Body of pancreas (tissue), 4 donors: Measurements from ENCODE around the gene SUN3. TPM values are rescaled to one million over a fixed set of nuclear protein-coding genes. Genes with fewer than 3 reads are reported as not detected.
"Not testable (repeated sequence)": the region's sequence is repeated elsewhere in the genome, so short reads cannot be mapped to it uniquely, and the experiment has no call there.

Source experiments
- ATAC-seq: fragments of 150-250 bp; one replicate; pipeline ENCODE4 v1.9.1; 2016
- DNase-seq, 4 donors: peaks; one replicate each; pipeline ENCODE4 v3.0.0-alpha.2; 2019
- H3K27ac ChIP-seq, 4 donors: fragments of 200-600 bp; sonication (generic); 1 replicate in 3 of 4; 2 replicates in 1 of 4; pipeline versions ENCODE4 v1.5.1 to v1.6.1; 2016 to 2019; ENCODE audit warnings: mild to moderate bottlenecking in 1 of 4, mixed read lengths in 1 of 4, moderate library complexity in 1 of 4
- H3K27me3 ChIP-seq, 2 donors: fragments of 200-600 bp; sonication (generic); one replicate each; pipeline ENCODE4 v1.6.0; 2016; ENCODE audit warnings: mild to moderate bottlenecking in 1 of 2
- H3K36me3 ChIP-seq, 2 donors: fragments of 200-600 bp; sonication (generic); replicated peaks in 1 of 2; 2 replicates each; pipeline ENCODE4 v1.5.1; 2016; ENCODE audit warnings: low read depth in 2 of 2; ENCODE audit not compliant: insufficient read depth in 1 of 2
- H3K4me1 ChIP-seq: fragments of 200-600 bp; sonication (generic); one replicate; pipeline ENCODE4 v1.6.0; 2016
- H3K4me3 ChIP-seq, 2 donors: fragments of 200-600 bp; sonication (generic); 1 replicate in 1 of 2; 2 replicates in 1 of 2; pipeline ENCODE4 v1.5.1; 2016 to 2019
- H3K9me3 ChIP-seq, 3 donors: fragments of 200-600 bp; sonication (generic); 1 replicate in 2 of 3; 2 replicates in 1 of 3; pipeline ENCODE4 v1.5.1; 2016
- POLR2A ChIP-seq, 3 donors: fragments of 450-650 bp; IDR thresholded peaks; one replicate each; pipeline ENCODE4 v1.6.1; 2016; ENCODE audit warnings: antibody characterized with exemption in 3 of 3, mild to moderate bottlenecking in 2 of 3
- WGBS, 2 donors: methylation state at CpG; one replicate each; pipeline ENCODE4 v1.1.5; 2017; 5-methylcytosine and 5-hydroxymethylcytosine counted together
- intact Hi-C: fragments of 100-400 bp; cut with DNase I; formaldehyde crosslinking; loops from one replicate; pipeline ENCODE4 v1.15.1; 2023
- total RNA-seq, 2 donors: library from RNA; depleted of rRNA; stranded (reverse); fragments of >200 nt; gene quantifications; one replicate each; pipeline ENCODE4 v1.1.0, GENCODE V29; 2016
- TF ChIP-seq, protein P1 (sequence below), 7 experiments: fragments of 450-650 bp in 4 of 7; fragments of 200-600 bp in 3 of 7; sonication (generic) in 3 of 7; IDR thresholded peaks; one replicate each; pipeline ENCODE4 v1.5.1; 2016 to 2019; ENCODE audit warnings: antibody characterized with exemption in 7 of 7

SUN3 gene
- total RNA-seq, 2 donors from 2014 or later, result not detected

DNA sequence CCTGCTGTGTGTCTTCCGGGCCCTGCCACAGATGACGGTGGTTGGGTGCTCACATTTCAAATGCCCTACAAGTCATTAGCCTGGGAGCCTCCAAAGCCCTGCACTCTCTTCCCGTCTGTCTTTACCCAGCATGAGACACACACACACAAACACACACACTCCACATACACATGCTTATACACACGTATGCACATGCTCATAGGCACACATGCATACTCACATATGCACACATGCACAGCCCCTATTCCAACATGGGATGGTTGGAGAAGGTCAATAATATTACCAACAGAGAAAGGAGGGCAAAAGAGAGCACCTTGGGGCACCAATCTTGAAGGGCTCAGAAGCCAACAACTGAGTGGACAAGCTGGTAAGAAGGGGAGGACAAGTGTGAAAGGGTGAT lies 19.0 kb downstream of the SUN3 start:
- Histone ChIP-seq H3K9me3 (no peaks in the 10 kb centered on the region), H3K36me3 (no peaks in the 10 kb centered on the region), H3K27me3 (no peaks in the 10 kb centered on the region), H3K27ac (no peak overlapping the region), H3K4me3 (no peak overlapping the region), H3K4me1 (no peaks in the 10 kb centered on the region)
- intact Hi-C loops, result no loop called here
- ATAC-seq (no peak), DNase-seq (no peak)
- TF ChIP-seq POLR2A (IDR thresholded peaks at IDR 0.05), result no peak
- TF ChIP-seq, protein P1, sequence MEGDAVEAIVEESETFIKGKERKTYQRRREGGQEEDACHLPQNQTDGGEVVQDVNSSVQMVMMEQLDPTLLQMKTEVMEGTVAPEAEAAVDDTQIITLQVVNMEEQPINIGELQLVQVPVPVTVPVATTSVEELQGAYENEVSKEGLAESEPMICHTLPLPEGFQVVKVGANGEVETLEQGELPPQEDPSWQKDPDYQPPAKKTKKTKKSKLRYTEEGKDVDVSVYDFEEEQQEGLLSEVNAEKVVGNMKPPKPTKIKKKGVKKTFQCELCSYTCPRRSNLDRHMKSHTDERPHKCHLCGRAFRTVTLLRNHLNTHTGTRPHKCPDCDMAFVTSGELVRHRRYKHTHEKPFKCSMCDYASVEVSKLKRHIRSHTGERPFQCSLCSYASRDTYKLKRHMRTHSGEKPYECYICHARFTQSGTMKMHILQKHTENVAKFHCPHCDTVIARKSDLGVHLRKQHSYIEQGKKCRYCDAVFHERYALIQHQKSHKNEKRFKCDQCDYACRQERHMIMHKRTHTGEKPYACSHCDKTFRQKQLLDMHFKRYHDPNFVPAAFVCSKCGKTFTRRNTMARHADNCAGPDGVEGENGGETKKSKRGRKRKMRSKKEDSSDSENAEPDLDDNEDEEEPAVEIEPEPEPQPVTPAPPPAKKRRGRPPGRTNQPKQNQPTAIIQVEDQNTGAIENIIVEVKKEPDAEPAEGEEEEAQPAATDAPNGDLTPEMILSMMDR (IDR thresholded peaks at IDR 0.05), result no peak
- 77 to 87% methylated on average over 4 of the region's 4 CpGs for WGBS, 2 donors

DNA sequence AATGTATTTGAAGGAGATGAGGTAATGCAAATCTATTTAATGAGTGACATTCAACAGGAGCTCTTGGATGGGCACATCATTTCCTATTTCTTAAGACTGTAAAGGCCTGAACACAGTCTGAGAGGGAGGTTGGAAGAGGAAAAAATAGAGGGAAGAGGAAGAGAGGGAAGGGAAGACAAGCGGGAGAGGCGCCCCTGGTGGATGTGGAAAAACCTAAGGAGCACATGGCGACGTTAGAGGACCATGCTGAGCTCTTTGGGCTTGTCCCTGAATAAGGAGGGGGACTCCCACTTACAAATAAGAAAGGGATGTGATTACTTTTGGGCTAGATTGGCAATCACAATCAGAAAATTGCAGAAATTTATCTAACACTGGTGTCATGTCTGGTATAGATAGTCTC lies 19.6 kb downstream of the SUN3 start:
- intact Hi-C loops, result no loop called here
- ATAC-seq (no peak), DNase-seq (no peak)
- Histone ChIP-seq H3K27ac (no peak overlapping the region), H3K9me3 (no peaks in the 10 kb centered on the region), H3K4me3 (no peak overlapping the region), H3K4me1 (no peaks in the 10 kb centered on the region), H3K27me3 (no peaks in the 10 kb centered on the region), H3K36me3 (no peaks in the 10 kb centered on the region)
- 82 to 84% methylated on average over 4 of the region's 4 CpGs for WGBS, 2 donors
- TF ChIP-seq, protein P1 (IDR thresholded peaks at IDR 0.05), result no peak
- TF ChIP-seq POLR2A (IDR thresholded peaks at IDR 0.05), result no peak

DNA sequence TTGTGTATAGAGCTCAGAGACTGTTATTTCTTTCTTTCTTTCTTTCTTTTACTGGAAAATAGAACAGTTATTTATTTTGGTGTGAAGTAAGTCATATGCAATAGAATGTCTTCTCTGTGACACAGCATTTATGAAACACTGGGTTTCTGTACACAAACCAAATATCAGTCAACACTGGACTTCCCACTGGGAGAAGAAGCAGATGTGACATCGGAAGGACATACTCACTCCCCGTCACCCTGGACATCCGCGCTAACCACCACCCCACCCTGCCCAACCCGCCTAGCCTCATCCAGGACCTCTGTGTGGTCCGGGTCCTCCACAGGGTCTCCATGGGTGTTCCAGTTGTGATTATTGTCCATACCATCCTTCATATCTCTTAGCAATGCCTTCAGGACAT lies 22.0 kb downstream of the SUN3 start:
- intact Hi-C loops, result no loop called here
- Histone ChIP-seq H3K9me3 (no peaks in the 10 kb centered on the region), H3K4me1 (no peaks in the 10 kb centered on the region), H3K4me3 (no peak overlapping the region), H3K27ac (no peak overlapping the region), H3K36me3 (no peaks in the 10 kb centered on the region), H3K27me3 (peaks cover 0 to 5% of the 10 kb centered on the region in 2 donors)
- ATAC-seq, result no peak
- TF ChIP-seq POLR2A (IDR thresholded peaks at IDR 0.05), result no peak
- TF ChIP-seq, protein P1 (IDR thresholded peaks at IDR 0.05), result no peak
- DNase-seq, result no peak
- 73 to 74% methylated on average over 6 of the region's 6 CpGs for WGBS, 2 donors

DNA sequence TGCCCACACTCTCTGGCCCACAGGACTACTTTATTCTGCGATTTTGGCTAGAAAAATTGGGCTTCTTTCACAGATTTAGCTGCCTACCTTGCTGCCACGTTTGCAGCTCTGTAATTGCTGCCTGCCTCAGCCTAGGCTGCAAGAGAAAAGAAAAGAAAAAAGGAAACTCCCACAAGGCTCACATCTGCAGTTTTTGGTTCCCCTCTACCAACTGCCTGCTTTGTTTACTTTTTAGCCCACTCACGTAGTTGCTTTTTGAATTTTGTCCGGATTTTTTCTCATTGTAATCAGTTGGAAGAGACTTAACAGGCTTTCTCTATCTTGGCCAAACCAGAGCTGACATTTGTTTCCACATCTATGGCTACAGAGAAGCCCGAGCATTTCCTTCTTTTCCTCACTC lies 24.3 kb downstream of the SUN3 start:
- intact Hi-C loops, result no loop called here
- ATAC-seq (no peak), DNase-seq (no peak)
- WGBS, 2 donors, result 45 to 59% methylated on average over 5 of the region's 5 CpGs
- H3K4me3 ChIP-seq, result no peak overlapping the region
- no peak overlapping the region for H3K27ac ChIP-seq
- H3K4me1 ChIP-seq, result no peaks in the 10 kb centered on the region
- no peaks in the 10 kb centered on the region for H3K36me3 ChIP-seq
- TF ChIP-seq POLR2A (IDR thresholded peaks at IDR 0.05), result no peak
- TF ChIP-seq, protein P1 (IDR thresholded peaks at IDR 0.05), result no peak
- H3K27me3 ChIP-seq, result peaks cover 0 to 5% of the 10 kb centered on the region in 2 donors
- H3K9me3 ChIP-seq, result no peaks in the 10 kb centered on the region

DNA sequence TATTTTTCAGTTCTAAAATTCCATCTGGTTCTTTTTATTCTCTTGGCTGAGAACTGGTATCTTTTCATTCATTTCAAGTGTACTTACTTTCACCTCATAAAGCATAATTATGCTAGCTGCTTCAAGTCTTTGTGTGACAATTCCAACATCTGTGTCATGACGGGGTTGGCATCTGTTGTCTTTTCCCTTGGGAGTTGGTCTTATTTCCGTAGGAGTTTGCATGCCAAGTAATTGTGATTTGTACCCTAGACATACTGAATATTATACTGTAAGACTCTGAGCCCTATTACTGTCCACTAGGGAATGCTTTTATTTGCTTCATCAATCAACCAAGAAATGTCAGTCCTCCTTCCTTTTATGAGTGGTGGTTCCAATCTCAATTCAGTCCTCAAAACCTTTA lies 24.9 kb downstream of the SUN3 start:
- TF ChIP-seq, protein P1 (IDR thresholded peaks at IDR 0.05), result no peak
- no peak for TF ChIP-seq POLR2A (IDR thresholded peaks at IDR 0.05)

DNA sequence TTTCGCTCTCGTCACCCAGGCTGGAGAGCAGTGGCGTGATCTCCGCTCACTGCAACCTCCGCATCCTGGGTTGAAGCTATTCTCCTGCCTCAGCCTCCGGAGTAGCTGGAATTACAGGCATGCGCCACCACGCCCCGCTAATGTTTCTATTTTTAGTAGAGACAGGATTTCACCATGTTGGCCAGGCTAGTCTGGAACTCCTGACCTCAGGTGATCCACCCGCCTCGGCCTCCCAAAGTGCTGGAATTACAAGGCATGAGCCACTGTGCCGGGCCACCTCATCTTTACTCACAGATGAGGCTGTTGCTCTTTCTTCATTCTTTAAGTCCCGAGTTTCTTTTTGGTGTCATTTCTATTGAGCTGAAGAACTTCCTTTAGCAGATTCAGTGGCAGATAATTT lies 28.7 kb downstream of the SUN3 start:
- ATAC-seq, H3K36me3 ChIP-seq, H3K27me3 ChIP-seq, DNase-seq, H3K9me3 ChIP-seq, intact Hi-C loops, H3K4me1 ChIP-seq, H3K4me3 ChIP-seq, H3K27ac ChIP-seq: not testable (repeated sequence)
- WGBS, 2 donors, result 85 to 89% methylated on average over 13 of the region's 13 CpGs

More for the DNA sequence above, 24.9 kb downstream of the SUN3 start:
- DNase-seq, result no peak
- Histone ChIP-seq H3K9me3 (no peaks in the 10 kb centered on the region), H3K36me3 (no peaks in the 10 kb centered on the region), H3K4me1 (no peaks in the 10 kb centered on the region), H3K27me3 (peaks cover 0 to 5% of the 10 kb centered on the region in 2 donors), H3K4me3 (no peak overlapping the region), H3K27ac (no peak overlapping the region)
- intact Hi-C loops, result no loop called here
- WGBS, 2 donors, result 55 to 69% methylated on average over 2 of the region's 2 CpGs
- no peak for ATAC-seq
